ENCODE data around the gene RCCD1.

GRCh38 chr15:90941038-90941437 is 13.6 kb upstream of the RCCD1 start:
- TF ChIP-seq BHLHE40 (IDR thresholded peaks at IDR 0.05; ENCODE audit: borderline replicate concordance) (no peak), FOXK2 (IDR thresholded peaks at IDR 0.05) (no peak), SP1 (IDR thresholded peaks at IDR 0.05) (no peak), SUZ12 (IDR thresholded peaks at IDR 0.05) (no peak), FOXM1 (IDR thresholded peaks at IDR 0.05; ENCODE audit: borderline replicate concordance) (no peak), LEF1 (IDR thresholded peaks at IDR 0.05; ENCODE audit: borderline replicate concordance) (no peak), ZNF384 (IDR thresholded peaks at IDR 0.05) (no peak), FOXA1 (IDR thresholded peaks at IDR 0.05) (no peak), NFRKB (IDR thresholded peaks at IDR 0.05) (no peak), TARDBP (IDR thresholded peaks at IDR 0.05) (no peak), ELF4 (IDR thresholded peaks at IDR 0.05) (no peak)

All from HEK293T (cell line).